Measurements from ENCODE around the gene CCL19.

DNA sequence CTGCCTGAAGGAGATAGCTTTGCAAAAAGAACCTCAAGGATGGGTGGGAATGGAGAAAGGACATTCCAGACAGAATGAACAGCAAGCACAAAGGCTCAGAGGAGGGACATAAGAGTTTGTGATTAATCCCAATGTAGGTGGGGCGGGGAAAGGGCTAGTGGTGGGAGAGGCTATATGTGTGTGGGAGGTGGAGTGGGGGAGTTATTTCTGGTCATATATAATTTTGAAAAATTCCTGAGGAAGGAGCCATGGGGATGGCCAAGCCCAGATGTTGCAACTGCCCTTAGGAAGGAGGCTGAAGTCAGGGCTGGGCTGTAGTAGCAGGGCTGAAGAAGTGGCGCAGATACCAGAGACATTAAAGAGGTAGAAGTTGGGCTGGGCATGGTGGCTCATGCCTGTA lies 15.2 kb downstream of the CCL19 start:
- TF ChIP-seq TCF7L2 (IDR thresholded peaks at IDR 0.05; ENCODE audit: low read depth, low read length) (no peak), POLR2AphosphoS5 (IDR thresholded peaks at IDR 0.05; ENCODE audit: low read depth, low read length) (no peak), SIN3A (IDR thresholded peaks at IDR 0.05; ENCODE audit: borderline replicate concordance, insufficient read depth, low read depth, low read length) (no peak)
- TF ChIP-seq, protein P1, sequence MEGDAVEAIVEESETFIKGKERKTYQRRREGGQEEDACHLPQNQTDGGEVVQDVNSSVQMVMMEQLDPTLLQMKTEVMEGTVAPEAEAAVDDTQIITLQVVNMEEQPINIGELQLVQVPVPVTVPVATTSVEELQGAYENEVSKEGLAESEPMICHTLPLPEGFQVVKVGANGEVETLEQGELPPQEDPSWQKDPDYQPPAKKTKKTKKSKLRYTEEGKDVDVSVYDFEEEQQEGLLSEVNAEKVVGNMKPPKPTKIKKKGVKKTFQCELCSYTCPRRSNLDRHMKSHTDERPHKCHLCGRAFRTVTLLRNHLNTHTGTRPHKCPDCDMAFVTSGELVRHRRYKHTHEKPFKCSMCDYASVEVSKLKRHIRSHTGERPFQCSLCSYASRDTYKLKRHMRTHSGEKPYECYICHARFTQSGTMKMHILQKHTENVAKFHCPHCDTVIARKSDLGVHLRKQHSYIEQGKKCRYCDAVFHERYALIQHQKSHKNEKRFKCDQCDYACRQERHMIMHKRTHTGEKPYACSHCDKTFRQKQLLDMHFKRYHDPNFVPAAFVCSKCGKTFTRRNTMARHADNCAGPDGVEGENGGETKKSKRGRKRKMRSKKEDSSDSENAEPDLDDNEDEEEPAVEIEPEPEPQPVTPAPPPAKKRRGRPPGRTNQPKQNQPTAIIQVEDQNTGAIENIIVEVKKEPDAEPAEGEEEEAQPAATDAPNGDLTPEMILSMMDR (IDR thresholded peaks at IDR 0.05) = no peak

All from Panc1 (cell line).